H1 (cell line): Measurements from ENCODE around the gene LIPC.

Experiments used
- BACH1 ChIP-seq: IDR thresholded peaks from 2 replicates; pipeline ENCODE4 v1.6.1; 2012; ENCODE audit warnings: low read length, improper control_type of control experiment
- CBX5 ChIP-seq: fragments of 300-800, 300-1000 bp; sonication (generic); IDR thresholded peaks from 2 replicates; pipeline ENCODE4 v1.7.1; 2016; ENCODE audit warnings: antibody characterized with exemption, low read length, low read depth
- CREB1 ChIP-seq: IDR thresholded peaks from 2 replicates; pipeline ENCODE4 v1.6.1; 2012; ENCODE audit warnings: inconsistent platforms
- EP300 ChIP-seq, 2 experiments: IDR thresholded peaks; 1 replicate in 1 of 2; 2 replicates in 1 of 2; pipeline ENCODE4 v1.6.1; 2011 to 2012; ENCODE audit warnings: low read depth in 2 of 2, low read length in 2 of 2, mild to moderate bottlenecking in 2 of 2, borderline replicate concordance in 1 of 2, inconsistent platforms in 1 of 2, moderate library complexity in 1 of 2
- GABPA ChIP-seq: IDR thresholded peaks from 2 replicates; pipeline ENCODE4 v1.6.1; 2011; ENCODE audit warnings: mild to moderate bottlenecking, low read length, moderate library complexity, borderline replicate concordance; ENCODE audit not compliant: insufficient read depth
- JUND ChIP-seq: IDR thresholded peaks from 2 replicates; pipeline ENCODE4 v1.6.1; 2011; ENCODE audit warnings: mild to moderate bottlenecking, improper control_type of control experiment, low read length
- POLR2A ChIP-seq, 2 experiments: IDR thresholded peaks; 1 replicate in 1 of 2; 2 replicates in 1 of 2; pipeline ENCODE4 v1.6.1; 2011; ENCODE audit warnings: low read depth in 2 of 2, low read length in 2 of 2, mild to moderate bottlenecking in 2 of 2; ENCODE audit errors: control extremely low read depth in 1 of 2
- RAD21 ChIP-seq, 2 experiments: IDR thresholded peaks in 1 of 2; conservative IDR thresholded peaks in 1 of 2; 2 replicates each; pipeline ENCODE4 v1.6.1; 2011; ENCODE audit warnings: low read depth in 2 of 2, low read length in 2 of 2, improper control_type of control experiment in 1 of 2, inconsistent platforms in 1 of 2, mild to moderate bottlenecking in 1 of 2, moderate library complexity in 1 of 2
- RBBP5 ChIP-seq: IDR thresholded peaks from 2 replicates; pipeline ENCODE4 v1.7.1; 2012; ENCODE audit warnings: low read depth, mild to moderate bottlenecking, inconsistent platforms, low read length, moderate library complexity, borderline replicate concordance
- SUZ12 ChIP-seq: fragments of 200-600 bp; sonication (generic); IDR thresholded peaks from 2 replicates; pipeline ENCODE4 v1.6.1; 2012; ENCODE audit warnings: mild to moderate bottlenecking, inconsistent platforms, low read length, moderate library complexity, mixed read lengths
- TAF1 ChIP-seq: IDR thresholded peaks from 2 replicates; pipeline ENCODE4 v1.6.1; 2011; ENCODE audit warnings: mild to moderate bottlenecking, low read depth, low read length
- ZNF274 ChIP-seq: IDR thresholded peaks from 2 replicates; pipeline ENCODE4 v1.7.0; 2012; ENCODE audit warnings: low read length, borderline replicate concordance; ENCODE audit errors: extremely low read depth
- TF ChIP-seq, protein P1 (sequence below): IDR thresholded peaks from 2 replicates; pipeline ENCODE4 v1.6.1; 2011; ENCODE audit warnings: low read length, improper control_type of control experiment
- TF ChIP-seq, protein P2 (sequence below), 3 experiments: IDR thresholded peaks; 1 replicate in 2 of 3; 2 replicates in 1 of 3; pipeline versions ENCODE4 v1.5.1 to v1.6.1; 2011; ENCODE audit warnings: low read length in 3 of 3, mild to moderate bottlenecking in 3 of 3, inconsistent platforms in 2 of 3, low read depth in 1 of 3, moderate library complexity in 1 of 3; ENCODE audit not compliant: insufficient read depth in 1 of 3; ENCODE audit errors: control extremely low read depth in 1 of 3

DNA sequence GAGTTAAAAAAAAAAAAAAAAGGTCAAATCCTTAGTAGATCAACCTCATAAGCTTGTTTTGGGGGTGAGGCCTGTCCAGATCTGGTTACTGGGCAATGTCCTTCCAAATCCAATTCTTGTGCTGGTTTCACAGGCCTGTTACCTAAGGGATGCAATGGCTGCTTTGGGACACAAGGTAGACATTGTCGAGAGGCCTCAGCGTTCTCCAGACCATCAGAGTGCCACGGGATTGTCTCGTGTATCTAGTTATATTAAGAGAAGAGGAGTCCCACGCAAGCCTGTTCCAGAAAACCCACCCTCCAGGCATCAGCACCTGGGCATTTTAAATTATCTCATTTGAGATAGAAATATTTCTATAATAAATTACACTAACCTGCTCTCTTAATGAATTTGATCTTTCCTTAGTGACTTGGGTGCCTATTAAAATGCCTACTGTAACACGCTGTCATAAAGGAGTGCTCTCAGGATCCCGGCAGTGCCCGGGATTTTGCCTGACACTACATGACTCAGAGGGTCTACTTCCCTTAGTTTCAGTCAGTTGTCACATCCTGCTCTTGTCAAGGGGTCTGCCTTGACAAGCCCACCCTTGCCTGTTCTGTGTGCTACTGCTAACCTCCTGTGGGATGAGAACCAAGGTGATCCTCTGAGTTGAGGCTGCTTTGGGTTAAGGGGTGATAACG, 116.0 kb downstream of the LIPC start:
- TF ChIP-seq BACH1 (no peak), POLR2A (IDR thresholded peaks at IDR 0.05; ENCODE audit: control extremely low read depth in 1 of 2, low read depth in 2 of 2, low read length in 2 of 2) (no peak), CREB1 (no peak), RAD21 (IDR thresholded peaks at IDR 0.05 in 1 of 2, conservative IDR thresholded peaks at IDR 0.05 in 1 of 2; ENCODE audit: low read depth in 2 of 2, low read length in 2 of 2) (no peak), RBBP5 (no peak), EP300 (IDR thresholded peaks at IDR 0.05; ENCODE audit: borderline replicate concordance in 1 of 2, low read depth in 2 of 2, low read length in 2 of 2) (no peak), CBX5 (no peak), ZNF274 (no peak), GABPA (no peak), SUZ12 (no peak), JUND (no peak), TAF1 (no peak)
- TF ChIP-seq, protein P1, sequence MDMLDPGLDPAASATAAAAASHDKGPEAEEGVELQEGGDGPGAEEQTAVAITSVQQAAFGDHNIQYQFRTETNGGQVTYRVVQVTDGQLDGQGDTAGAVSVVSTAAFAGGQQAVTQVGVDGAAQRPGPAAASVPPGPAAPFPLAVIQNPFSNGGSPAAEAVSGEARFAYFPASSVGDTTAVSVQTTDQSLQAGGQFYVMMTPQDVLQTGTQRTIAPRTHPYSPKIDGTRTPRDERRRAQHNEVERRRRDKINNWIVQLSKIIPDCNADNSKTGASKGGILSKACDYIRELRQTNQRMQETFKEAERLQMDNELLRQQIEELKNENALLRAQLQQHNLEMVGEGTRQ, result no peak
- TF ChIP-seq, protein P2, sequence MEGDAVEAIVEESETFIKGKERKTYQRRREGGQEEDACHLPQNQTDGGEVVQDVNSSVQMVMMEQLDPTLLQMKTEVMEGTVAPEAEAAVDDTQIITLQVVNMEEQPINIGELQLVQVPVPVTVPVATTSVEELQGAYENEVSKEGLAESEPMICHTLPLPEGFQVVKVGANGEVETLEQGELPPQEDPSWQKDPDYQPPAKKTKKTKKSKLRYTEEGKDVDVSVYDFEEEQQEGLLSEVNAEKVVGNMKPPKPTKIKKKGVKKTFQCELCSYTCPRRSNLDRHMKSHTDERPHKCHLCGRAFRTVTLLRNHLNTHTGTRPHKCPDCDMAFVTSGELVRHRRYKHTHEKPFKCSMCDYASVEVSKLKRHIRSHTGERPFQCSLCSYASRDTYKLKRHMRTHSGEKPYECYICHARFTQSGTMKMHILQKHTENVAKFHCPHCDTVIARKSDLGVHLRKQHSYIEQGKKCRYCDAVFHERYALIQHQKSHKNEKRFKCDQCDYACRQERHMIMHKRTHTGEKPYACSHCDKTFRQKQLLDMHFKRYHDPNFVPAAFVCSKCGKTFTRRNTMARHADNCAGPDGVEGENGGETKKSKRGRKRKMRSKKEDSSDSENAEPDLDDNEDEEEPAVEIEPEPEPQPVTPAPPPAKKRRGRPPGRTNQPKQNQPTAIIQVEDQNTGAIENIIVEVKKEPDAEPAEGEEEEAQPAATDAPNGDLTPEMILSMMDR (IDR thresholded peaks at IDR 0.05; ENCODE audit: control extremely low read depth in 1 of 3, insufficient read depth in 1 of 3, low read depth in 1 of 3, low read length in 3 of 3), result no peak
